ENCODE results near the gene ANO10.

ANO10 gene

GRCh38 chr3:43627360-43627759, 5.5 kb upstream of the ANO10 start:
- no peaks in the 10 kb centered on the region for H3K4me1 ChIP-seq (ENCODE audit: control insufficient read depth, insufficient read depth, low read length)

GRCh38 chr3:43624619-43625305, 3.0 kb upstream of the ANO10 start:
- Histone ChIP-seq H3K4me3 (ENCODE audit: low read length) (no peak overlapping the region), H3K4me1 (ENCODE audit: control insufficient read depth, insufficient read depth, low read length) (no peaks in the 10 kb centered on the region), H3K36me3 (ENCODE audit: control insufficient read depth, insufficient read depth, low read length) (no peaks in the 10 kb centered on the region), H3K9me3 (ENCODE audit: control insufficient read depth, insufficient read depth, low read length) (no peaks in the 10 kb centered on the region), H3K27me3 (ENCODE audit: control insufficient read depth, insufficient read depth, low read length) (no peaks in the 10 kb centered on the region), H3K27ac (ENCODE audit: low read length) (no peak overlapping the region)
- DNase-seq (ENCODE audit: low read depth, low spot score), result no peak
- no CpG with 5 or more reads among the region's 6 CpGs for WGBS (ENCODE audit: insufficient coverage, insufficient read length)

More at GRCh38 chr3:43627360-43627759, 5.5 kb upstream of the ANO10 start:
- no peak overlapping the region for H3K4me3 ChIP-seq (ENCODE audit: low read length)
- no peak overlapping the region for H3K27ac ChIP-seq (ENCODE audit: low read length)
- no peaks in the 10 kb centered on the region for H3K27me3 ChIP-seq (ENCODE audit: control insufficient read depth, insufficient read depth, low read length)
- no peaks in the 10 kb centered on the region for H3K36me3 ChIP-seq (ENCODE audit: control insufficient read depth, insufficient read depth, low read length)
- no CpG with 5 or more reads among the region's 2 CpGs for WGBS (ENCODE audit: insufficient coverage, insufficient read length)
- no peak for DNase-seq (ENCODE audit: low read depth, low spot score)
- no peaks in the 10 kb centered on the region for H3K9me3 ChIP-seq (ENCODE audit: control insufficient read depth, insufficient read depth, low read length)

- Histone ChIP-seq H3K27me3 (ENCODE audit: control insufficient read depth, insufficient read depth, low read length) (no peaks in the 10 kb centered on the region), H3K4me1 (ENCODE audit: control insufficient read depth, insufficient read depth, low read length) (no peaks in the 10 kb centered on the region), H3K9me3 (ENCODE audit: control insufficient read depth, insufficient read depth, low read length) (no peaks in the 10 kb centered on the region), H3K4me3 (ENCODE audit: low read length) (peak overlapping the region; percentile 98), H3K27ac (ENCODE audit: low read length) (no peak overlapping the region), H3K36me3 (ENCODE audit: control insufficient read depth, insufficient read depth, low read length) (no peaks in the 10 kb centered on the region)
- no CpG with 5 or more reads among the region's 24 CpGs for WGBS (ENCODE audit: insufficient coverage, insufficient read length)
- no peak for DNase-seq (ENCODE audit: low read depth, low spot score)
These were observed 768 bp downstream of the ANO10 start for GRCh38 chr3:43620831-43621655.

- Histone ChIP-seq H3K27ac (ENCODE audit: low read length) (no peak overlapping the region), H3K27me3 (ENCODE audit: control insufficient read depth, insufficient read depth, low read length) (no peaks in the 10 kb centered on the region), H3K9me3 (ENCODE audit: control insufficient read depth, insufficient read depth, low read length) (no peaks in the 10 kb centered on the region), H3K4me1 (ENCODE audit: control insufficient read depth, insufficient read depth, low read length) (no peaks in the 10 kb centered on the region), H3K4me3 (ENCODE audit: low read length) (no peak overlapping the region), H3K36me3 (ENCODE audit: control insufficient read depth, insufficient read depth, low read length) (no peaks in the 10 kb centered on the region)
- WGBS (ENCODE audit: insufficient coverage, insufficient read length), result 100% methylated on average over 1 of the region's 5 CpGs
- DNase-seq (ENCODE audit: low read depth, low spot score), result no peak
These were observed 2.2 kb downstream of the ANO10 start for GRCh38 chr3:43619588-43619987.

GRCh38 chr3:43618142-43618541, 3.7 kb downstream of the ANO10 start:
- H3K27me3 ChIP-seq (ENCODE audit: control insufficient read depth, insufficient read depth, low read length), result no peaks in the 10 kb centered on the region
- no peak for DNase-seq (ENCODE audit: low read depth, low spot score)
- no peaks in the 10 kb centered on the region for H3K4me1 ChIP-seq (ENCODE audit: control insufficient read depth, insufficient read depth, low read length)
- no peaks in the 10 kb centered on the region for H3K9me3 ChIP-seq (ENCODE audit: control insufficient read depth, insufficient read depth, low read length)
- no peaks in the 10 kb centered on the region for H3K36me3 ChIP-seq (ENCODE audit: control insufficient read depth, insufficient read depth, low read length)
- H3K27ac ChIP-seq (ENCODE audit: low read length), result no peak overlapping the region
- no peak overlapping the region for H3K4me3 ChIP-seq (ENCODE audit: low read length)
- WGBS (ENCODE audit: insufficient coverage, insufficient read length), result no CpG with 5 or more reads among the region's 1 CpG

GRCh38 chr3:43616034-43616433, 5.8 kb downstream of the ANO10 start:
- WGBS (ENCODE audit: insufficient coverage, insufficient read length), result no CpG with 5 or more reads among the region's 5 CpGs
- no peak for DNase-seq (ENCODE audit: low read depth, low spot score)
- Histone ChIP-seq H3K27ac (ENCODE audit: low read length) (no peak overlapping the region), H3K4me3 (ENCODE audit: low read length) (no peak overlapping the region), H3K27me3 (ENCODE audit: control insufficient read depth, insufficient read depth, low read length) (no peaks in the 10 kb centered on the region), H3K4me1 (ENCODE audit: control insufficient read depth, insufficient read depth, low read length) (no peaks in the 10 kb centered on the region), H3K9me3 (ENCODE audit: control insufficient read depth, insufficient read depth, low read length) (no peaks in the 10 kb centered on the region), H3K36me3 (ENCODE audit: control insufficient read depth, insufficient read depth, low read length) (no peaks in the 10 kb centered on the region)

- no peak for DNase-seq (ENCODE audit: low read depth, low spot score)
- Histone ChIP-seq H3K4me1 (ENCODE audit: control insufficient read depth, insufficient read depth, low read length) (no peaks in the 10 kb centered on the region), H3K4me3 (ENCODE audit: low read length) (no peak overlapping the region), H3K36me3 (ENCODE audit: control insufficient read depth, insufficient read depth, low read length) (no peaks in the 10 kb centered on the region), H3K9me3 (ENCODE audit: control insufficient read depth, insufficient read depth, low read length) (no peaks in the 10 kb centered on the region), H3K27me3 (ENCODE audit: control insufficient read depth, insufficient read depth, low read length) (no peaks in the 10 kb centered on the region), H3K27ac (ENCODE audit: low read length) (no peak overlapping the region)
- WGBS (ENCODE audit: insufficient coverage, insufficient read length), result no CpG with 5 or more reads among the region's 1 CpG
These were observed 6.7 kb downstream of the ANO10 start for GRCh38 chr3:43615133-43615532.

- Histone ChIP-seq H3K27ac (ENCODE audit: low read length) (no peak overlapping the region), H3K4me1 (ENCODE audit: control insufficient read depth, insufficient read depth, low read length) (no peaks in the 10 kb centered on the region), H3K9me3 (ENCODE audit: control insufficient read depth, insufficient read depth, low read length) (no peaks in the 10 kb centered on the region), H3K27me3 (ENCODE audit: control insufficient read depth, insufficient read depth, low read length) (no peaks in the 10 kb centered on the region), H3K4me3 (ENCODE audit: low read length) (no peak overlapping the region), H3K36me3 (ENCODE audit: control insufficient read depth, insufficient read depth, low read length) (no peaks in the 10 kb centered on the region)
- no CpG with 5 or more reads among the region's 5 CpGs for WGBS (ENCODE audit: insufficient coverage, insufficient read length)
- DNase-seq (ENCODE audit: low read depth, low spot score), result no peak
These were observed 7.8 kb downstream of the ANO10 start for GRCh38 chr3:43613976-43614375.

GRCh38 chr3:43612419-43612818, 9.4 kb downstream of the ANO10 start:
- DNase-seq (ENCODE audit: low read depth, low spot score), result no peak
- Histone ChIP-seq H3K4me1 (ENCODE audit: control insufficient read depth, insufficient read depth, low read length) (no peaks in the 10 kb centered on the region), H3K27me3 (ENCODE audit: control insufficient read depth, insufficient read depth, low read length) (no peaks in the 10 kb centered on the region), H3K4me3 (ENCODE audit: low read length) (no peak overlapping the region), H3K27ac (ENCODE audit: low read length) (no peak overlapping the region), H3K36me3 (ENCODE audit: control insufficient read depth, insufficient read depth, low read length) (no peaks in the 10 kb centered on the region), H3K9me3 (ENCODE audit: control insufficient read depth, insufficient read depth, low read length) (no peaks in the 10 kb centered on the region)

GRCh38 chr3:43609406-43609805, 12.4 kb downstream of the ANO10 start:
- WGBS (ENCODE audit: insufficient coverage, insufficient read length), result no CpG with 5 or more reads among the region's 1 CpG
- Histone ChIP-seq H3K9me3 (ENCODE audit: control insufficient read depth, insufficient read depth, low read length) (no peaks in the 10 kb centered on the region), H3K4me3 (ENCODE audit: low read length) (no peak overlapping the region), H3K36me3 (ENCODE audit: control insufficient read depth, insufficient read depth, low read length) (no peaks in the 10 kb centered on the region), H3K4me1 (ENCODE audit: control insufficient read depth, insufficient read depth, low read length) (no peaks in the 10 kb centered on the region; the same call in 1 of the 2 replicates), H3K27me3 (ENCODE audit: control insufficient read depth, insufficient read depth, low read length) (no peaks in the 10 kb centered on the region), H3K27ac (ENCODE audit: low read length) (no peak overlapping the region)
- no peak for DNase-seq (ENCODE audit: low read depth, low spot score)
